Endothelial cell of umbilical vein (primary cell): Measurements from ENCODE around the gene ABCG2. TPM values are rescaled to one million over a fixed set of nuclear protein-coding genes. Genes with fewer than 3 reads are reported as not detected.

Experiments used
- BruUV-seq: library from RNA; stranded (reverse); fragments of 400-500 nt; replicated peaks from 2 replicates; lab custom pipeline; 2021; lab: Mats Ljungman, UMichigan
- CTCF ChIA-PET: fragments of 300-600, 350-600 bp; sonication (Branson Sonifier 250); formaldehyde crosslinking; loops from one replicate; lab custom pipeline; 2021; ENCODE audit warnings: antibody characterized with exemption, inconsistent platforms; lab: Charles Lee
- POLR2A ChIA-PET: fragments of 300-600, 350-600 bp; sonication (Branson Sonifier 250); formaldehyde crosslinking; loops from one replicate; lab custom pipeline; 2021; ENCODE audit warnings: antibody characterized with exemption, inconsistent platforms; lab: Charles Lee
- DNase-seq: peaks from one replicate; pipeline ENCODE4 v3.0.0-alpha.2; 2011; ENCODE audit warnings: low read depth, low spot score
- FAIRE-seq: peaks from 2 replicates; lab custom pipeline; 2011; peaks lifted over from hg19 to GRCh38; lab: Jason Lieb, UNC
- H2AFZ ChIP-seq: 2 replicates; pipeline ENCODE4 v1.6.0; 2012; ENCODE audit warnings: low read depth, low read length, control low read depth, inconsistent platforms
- H3K27ac ChIP-seq: 2 replicates; pipeline ENCODE4 v1.5.1; 2011; ENCODE audit warnings: low read depth, mild to moderate bottlenecking, control low read depth, low read length, moderate library complexity; ENCODE audit not compliant: insufficient read depth
- H3K27me3 ChIP-seq, 2 experiments: 2 replicates each; pipeline versions ENCODE4 v1.6.0 to v1.6.1; 2011; ENCODE audit warnings: low read length in 2 of 2, mixed read lengths in 1 of 2; ENCODE audit not compliant: control insufficient read depth in 2 of 2, insufficient read depth in 2 of 2
- H3K36me3 ChIP-seq, 2 experiments: 2 replicates in 1 of 2; 3 replicates in 1 of 2; pipeline ENCODE4 v1.5.1; 2011; ENCODE audit warnings: low read length in 2 of 2, mild to moderate bottlenecking in 1 of 2, moderate library complexity in 1 of 2; ENCODE audit not compliant: control insufficient read depth in 2 of 2, insufficient read depth in 2 of 2; ENCODE audit errors: extremely low read depth in 1 of 2
- H3K4me1 ChIP-seq: 3 replicates; pipeline ENCODE4 v1.5.1; 2011; ENCODE audit warnings: mild to moderate bottlenecking, low read length; ENCODE audit not compliant: control insufficient read depth, insufficient read depth; ENCODE audit errors: extremely low read depth
- H3K4me2 ChIP-seq: 2 replicates; pipeline ENCODE4 v1.6.1; 2011; ENCODE audit warnings: low read length, control low read depth, mixed read lengths; ENCODE audit not compliant: insufficient read depth
- H3K4me3 ChIP-seq, 3 experiments: fragments of 200-600 bp in 1 of 3; sonication (generic), shearing (Covaris generic) in 1 of 3; replicated peaks in 1 of 3; 2 replicates each; pipeline ENCODE4 v1.5.1; 2011 to 2016; ENCODE audit warnings: control low read depth in 3 of 3, low read length in 3 of 3, mild to moderate bottlenecking in 2 of 3, inconsistent platforms in 1 of 3, low read depth in 1 of 3, moderate library complexity in 1 of 3; ENCODE audit not compliant: insufficient read depth in 1 of 3
- H3K79me2 ChIP-seq: 2 replicates; pipeline ENCODE4 v1.6.0; 2012; ENCODE audit warnings: low read length, inconsistent platforms; ENCODE audit not compliant: control insufficient read depth, insufficient read depth
- H3K9ac ChIP-seq: replicated peaks from 2 replicates; pipeline ENCODE3; 2011; ENCODE audit warnings: low read length, control low read depth; ENCODE audit not compliant: insufficient read depth; ENCODE audit errors: extremely low read depth
- H3K9me1 ChIP-seq: replicated peaks from 3 replicates; pipeline ENCODE4 v1.6.0; 2011; ENCODE audit warnings: mild to moderate bottlenecking, low read length; ENCODE audit not compliant: control insufficient read depth, insufficient read depth; ENCODE audit errors: extremely low read depth
- H3K9me3 ChIP-seq: replicated peaks from 2 replicates; pipeline ENCODE4 v1.5.1; 2012; ENCODE audit warnings: low read length, inconsistent platforms; ENCODE audit not compliant: control insufficient read depth, insufficient read depth
- H4K20me1 ChIP-seq: replicated peaks from 2 replicates; pipeline ENCODE3; 2011; ENCODE audit warnings: mild to moderate bottlenecking, low read length; ENCODE audit not compliant: control insufficient read depth, insufficient read depth; ENCODE audit errors: extremely low read depth
- GATA2 ChIP-seq: IDR thresholded peaks from 2 replicates; pipeline ENCODE4 v1.7.0; 2011; ENCODE audit warnings: low read depth, mild to moderate bottlenecking, moderate library complexity, mixed read lengths, low read length; ENCODE audit not compliant: insufficient read length, insufficient read depth
- JUN ChIP-seq: IDR thresholded peaks from 2 replicates; pipeline ENCODE4 v1.6.1; 2011; ENCODE audit warnings: borderline replicate concordance, low read depth; ENCODE audit not compliant: insufficient read length, insufficient read depth
- MYC ChIP-seq: IDR thresholded peaks from one replicate; pipeline ENCODE4 v1.6.1; 2011; ENCODE audit warnings: mild to moderate bottlenecking, low read depth, low read length
- POLR2A ChIP-seq: IDR thresholded peaks from 2 replicates; pipeline ENCODE4 v1.6.1; 2012; ENCODE audit warnings: low read depth, mild to moderate bottlenecking, control low read depth, low read length
- POLR2AphosphoS5 ChIP-seq: IDR thresholded peaks from 2 replicates; pipeline ENCODE4 v1.6.1; 2012; ENCODE audit warnings: low read depth, mild to moderate bottlenecking, control low read depth, low read length, moderate library complexity; ENCODE audit not compliant: insufficient read depth
- dilution Hi-C: fragments of 300-500 bp; cut with MboI; formaldehyde crosslinking; loops from one replicate; pipeline ENCODE4 v1.15.0; 2019; ENCODE audit warnings: low sequenced_read_pairs; ENCODE audit not compliant: extremely low pct_ligation_motif_present
- intact Hi-C: fragments of 100-400 bp; cut with micrococcal nuclease; formaldehyde crosslinking; loops from one replicate; pipeline ENCODE4 v1.10.0; 2022
- polyA plus RNA-seq, 4 experiments: library from polyadenylated mRNA; depleted of rRNA in 3 of 4; stranded (reverse) in 3 of 4; unstranded in 1 of 4; fragments of >200 nt; gene quantifications; 2 replicates each; pipeline versions ENCODE4 v1.2.1 to v1.2.3, GENCODE V29; 2011 to 2012; ENCODE audit warnings: missing spikeins in 1 of 4
- total RNA-seq: library from RNA; stranded (reverse); gene quantifications from 2 replicates; pipeline ENCODE4 v1.2.3, GENCODE V29; 2021
- TF ChIP-seq, protein P1 (sequence below): IDR thresholded peaks from 2 replicates; pipeline ENCODE4 v1.6.1; 2011; ENCODE audit not compliant: insufficient read depth, insufficient read length
- TF ChIP-seq, protein P2 (sequence below), 2 donors: IDR thresholded peaks; 1 replicate in 1 of 2; 2 replicates in 1 of 2; pipeline ENCODE4 v1.5.1; 2011; ENCODE audit warnings: low read length in 2 of 2, mild to moderate bottlenecking in 2 of 2, moderate library complexity in 2 of 2, control low read depth in 1 of 2, inconsistent platforms in 1 of 2, low read depth in 1 of 2; ENCODE audit not compliant: insufficient read depth in 1 of 2; ENCODE audit errors: extremely low read depth in 1 of 2

Gene ABCG2
- total and polyA plus RNA-seq, 2 donors (not counting 3 experiments of a cell fraction or from before 2014, with no cell fraction given): 3.4 to 5.0 TPM

DNA sequence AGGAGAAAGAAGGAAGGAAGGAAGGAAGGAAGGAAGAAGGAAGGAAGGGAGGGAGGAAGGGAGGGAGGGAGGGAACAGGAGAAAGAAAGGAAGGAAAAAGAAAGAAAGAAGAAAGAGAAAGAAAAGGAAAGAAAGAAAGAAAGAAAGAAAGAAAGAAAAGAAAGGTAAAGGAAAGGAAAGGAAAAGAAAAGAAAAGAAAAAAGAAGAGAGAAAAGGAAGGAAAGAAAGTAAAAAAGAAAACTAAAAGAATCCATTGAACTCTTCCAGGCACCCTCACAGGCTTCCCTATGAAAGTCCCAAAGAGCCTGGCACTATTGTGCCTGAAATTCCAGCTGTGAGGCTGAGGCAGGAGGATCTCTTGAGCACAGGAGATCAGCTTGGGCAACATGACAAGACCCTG lies 11.5 kb downstream of the ABCG2 start:
- H3K27me3 ChIP-seq: no peaks in the 10 kb centered on the region
- no TSS peak for BruUV-seq
- no peak overlapping the region for H3K27ac ChIP-seq
- H3K4me2 ChIP-seq: no peak overlapping the region
- H3K9me3 ChIP-seq: no peaks in the 10 kb centered on the region
- H3K9ac ChIP-seq: no peak overlapping the region
- peaks cover 5% of the 10 kb centered on the region for H3K4me1 ChIP-seq
- no peaks in the 10 kb centered on the region for H3K36me3 ChIP-seq
- H2AFZ ChIP-seq: no peak overlapping the region
- DNase-seq: no peak
- ChIA-PET POLR2A (interaction anchor here (0.7 kb wide), 1 partner anchor 24 kb away, joined by 3 read pairs; no protein-coding TSS in a partner anchor), CTCF (interaction anchor here (0.7 kb wide), 1 partner anchor 106 kb away, joined by 3 read pairs; no protein-coding TSS in a partner anchor)
- dilution Hi-C loops: no loop called here
- no peaks in the 10 kb centered on the region for H4K20me1 ChIP-seq
- intact Hi-C loops: no loop called here
- FAIRE-seq: no peak
- no peaks in the 10 kb centered on the region for H3K79me2 ChIP-seq
- H3K4me3 ChIP-seq: no peak overlapping the region
- TF ChIP-seq, protein P1, sequence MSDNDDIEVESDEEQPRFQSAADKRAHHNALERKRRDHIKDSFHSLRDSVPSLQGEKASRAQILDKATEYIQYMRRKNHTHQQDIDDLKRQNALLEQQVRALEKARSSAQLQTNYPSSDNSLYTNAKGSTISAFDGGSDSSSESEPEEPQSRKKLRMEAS: no peak
- TF ChIP-seq, protein P2, sequence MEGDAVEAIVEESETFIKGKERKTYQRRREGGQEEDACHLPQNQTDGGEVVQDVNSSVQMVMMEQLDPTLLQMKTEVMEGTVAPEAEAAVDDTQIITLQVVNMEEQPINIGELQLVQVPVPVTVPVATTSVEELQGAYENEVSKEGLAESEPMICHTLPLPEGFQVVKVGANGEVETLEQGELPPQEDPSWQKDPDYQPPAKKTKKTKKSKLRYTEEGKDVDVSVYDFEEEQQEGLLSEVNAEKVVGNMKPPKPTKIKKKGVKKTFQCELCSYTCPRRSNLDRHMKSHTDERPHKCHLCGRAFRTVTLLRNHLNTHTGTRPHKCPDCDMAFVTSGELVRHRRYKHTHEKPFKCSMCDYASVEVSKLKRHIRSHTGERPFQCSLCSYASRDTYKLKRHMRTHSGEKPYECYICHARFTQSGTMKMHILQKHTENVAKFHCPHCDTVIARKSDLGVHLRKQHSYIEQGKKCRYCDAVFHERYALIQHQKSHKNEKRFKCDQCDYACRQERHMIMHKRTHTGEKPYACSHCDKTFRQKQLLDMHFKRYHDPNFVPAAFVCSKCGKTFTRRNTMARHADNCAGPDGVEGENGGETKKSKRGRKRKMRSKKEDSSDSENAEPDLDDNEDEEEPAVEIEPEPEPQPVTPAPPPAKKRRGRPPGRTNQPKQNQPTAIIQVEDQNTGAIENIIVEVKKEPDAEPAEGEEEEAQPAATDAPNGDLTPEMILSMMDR (IDR thresholded peaks at IDR 0.05; ENCODE audit: extremely low read depth in 1 of 2, insufficient read depth in 1 of 2, low read depth in 1 of 2, low read length in 2 of 2): no peak
- no peak for TF ChIP-seq JUN
- no peaks in the 10 kb centered on the region for H3K9me1 ChIP-seq

DNA sequence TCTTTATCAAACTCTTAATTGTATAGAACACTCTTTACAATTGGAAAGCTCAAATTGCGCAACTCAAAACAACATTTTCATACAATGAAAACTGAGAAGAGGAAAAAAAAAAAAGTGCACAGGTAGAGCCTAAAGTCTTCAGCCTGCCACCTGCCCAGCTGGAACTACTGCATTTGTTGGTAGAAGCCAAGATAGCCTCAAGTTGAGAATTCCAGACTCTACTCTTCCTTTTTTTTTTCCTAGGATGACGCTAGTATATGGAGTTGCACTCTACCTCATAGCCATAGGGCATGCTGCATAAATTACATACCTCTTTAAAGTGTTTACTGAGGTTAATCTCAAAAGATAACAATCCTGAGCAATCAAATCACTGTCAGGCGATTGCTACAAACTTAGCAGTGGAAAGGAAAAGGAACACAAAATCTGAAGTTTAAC lies 13.6 kb downstream of the ABCG2 start:
- no peak for FAIRE-seq
- H3K4me2 ChIP-seq: no peak overlapping the region
- ChIA-PET CTCF (no interaction called here), POLR2A (no interaction called here)
- no TSS peak for BruUV-seq
- TF ChIP-seq, protein P2 (IDR thresholded peaks at IDR 0.05; ENCODE audit: extremely low read depth in 1 of 2, insufficient read depth in 1 of 2, low read depth in 1 of 2, low read length in 2 of 2): no peak
- no peak for TF ChIP-seq POLR2AphosphoS5
- TF ChIP-seq, protein P1: no peak
- TF ChIP-seq POLR2A: no peak
- TF ChIP-seq JUN: no peak
- no peak for TF ChIP-seq MYC
- TF ChIP-seq GATA2: no peak
- H3K9me1 ChIP-seq: no peaks in the 10 kb centered on the region
- no peaks in the 10 kb centered on the region for H3K79me2 ChIP-seq
- no peaks in the 10 kb centered on the region for H4K20me1 ChIP-seq
- no peaks in the 10 kb centered on the region for H3K9me3 ChIP-seq
- DNase-seq: no peak
- H3K36me3 ChIP-seq: no peaks in the 10 kb centered on the region
- intact Hi-C loops: no loop called here
- no peak overlapping the region for H3K9ac ChIP-seq
- H2AFZ ChIP-seq: no peak overlapping the region
- peaks cover 5% of the 10 kb centered on the region for H3K4me1 ChIP-seq
- dilution Hi-C loops: no loop called here
- H3K4me3 ChIP-seq: no peak overlapping the region
- no peaks in the 10 kb centered on the region for H3K27me3 ChIP-seq
- no peak overlapping the region for H3K27ac ChIP-seq
